ENCODE data around the gene KIF26B.

Gene KIF26B

DNA sequence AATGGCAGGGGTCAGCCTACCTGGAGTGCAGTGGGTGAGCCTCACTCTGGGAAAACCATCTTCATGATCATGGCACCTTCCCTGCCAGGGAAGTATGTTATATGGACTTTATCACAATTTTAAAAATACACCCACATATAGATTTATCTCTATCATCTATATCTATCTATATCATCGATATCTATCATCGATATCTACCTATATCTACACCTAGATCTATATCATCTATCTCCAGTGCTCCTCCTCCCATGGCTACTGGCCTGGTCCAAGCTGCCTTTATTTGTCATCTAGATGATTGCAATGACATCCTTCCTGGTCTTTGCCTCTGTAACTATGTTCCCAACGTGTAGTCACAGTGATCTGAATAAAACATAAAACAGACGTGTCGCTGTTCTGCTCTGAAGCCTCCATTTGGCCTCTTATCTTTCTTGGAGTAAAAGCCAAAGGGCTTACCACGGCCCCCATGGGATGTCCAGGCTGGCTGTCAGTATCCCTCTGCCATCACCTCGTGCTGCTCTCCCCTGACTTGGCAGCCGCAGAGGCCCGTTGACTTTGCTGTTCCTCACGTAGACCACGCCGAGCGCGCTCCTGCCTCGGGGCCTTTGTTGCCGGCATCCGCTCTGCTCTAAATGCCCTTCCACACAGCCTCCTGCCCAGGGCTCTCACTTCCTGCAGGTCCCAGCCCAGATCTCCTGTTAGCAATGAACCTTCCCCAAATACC is 20.6 kb upstream of the KIF26B start:
- DNase-seq: no peak

DNA sequence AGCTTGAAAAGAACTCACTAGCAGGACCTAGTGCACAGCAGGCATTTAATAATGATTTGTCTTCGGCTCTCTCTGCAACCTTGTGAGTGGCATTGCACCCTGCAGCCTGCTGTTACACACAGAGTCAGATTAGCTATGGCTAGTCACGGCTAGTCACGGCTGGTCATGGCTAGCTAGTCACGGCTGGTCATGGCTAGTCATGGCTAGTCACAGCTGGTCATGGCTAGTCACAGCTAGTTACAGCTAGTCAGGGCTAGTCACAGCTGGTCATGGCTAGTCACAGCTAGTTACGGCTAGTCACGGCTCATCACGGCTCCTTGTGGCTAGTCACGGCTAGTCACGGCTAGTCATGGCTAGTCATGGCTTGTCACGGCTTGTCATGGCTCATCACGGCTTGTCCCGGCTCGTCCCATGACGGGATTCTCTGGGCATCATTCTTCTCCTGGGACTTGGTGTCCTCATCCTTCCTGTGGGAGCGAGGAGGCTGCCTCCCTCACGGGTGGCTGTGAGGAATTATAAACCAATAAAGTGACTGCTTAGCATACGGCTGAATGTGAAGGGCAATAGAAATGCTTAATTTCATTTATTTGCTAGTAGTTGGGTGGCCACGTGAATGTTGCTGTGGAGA is 12.5 kb upstream of the KIF26B start:
- no peak for DNase-seq

- DNase-seq: no peak
Measured at GRCh38 chr1:245142976-245143375, 11.8 kb upstream of the KIF26B start.

GRCh38 chr1:245143849-245144248 is 10.9 kb upstream of the KIF26B start:
- DNase-seq: no peak

GRCh38 chr1:245148069-245148468 is 6.7 kb upstream of the KIF26B start:
- no peak for DNase-seq

DNA sequence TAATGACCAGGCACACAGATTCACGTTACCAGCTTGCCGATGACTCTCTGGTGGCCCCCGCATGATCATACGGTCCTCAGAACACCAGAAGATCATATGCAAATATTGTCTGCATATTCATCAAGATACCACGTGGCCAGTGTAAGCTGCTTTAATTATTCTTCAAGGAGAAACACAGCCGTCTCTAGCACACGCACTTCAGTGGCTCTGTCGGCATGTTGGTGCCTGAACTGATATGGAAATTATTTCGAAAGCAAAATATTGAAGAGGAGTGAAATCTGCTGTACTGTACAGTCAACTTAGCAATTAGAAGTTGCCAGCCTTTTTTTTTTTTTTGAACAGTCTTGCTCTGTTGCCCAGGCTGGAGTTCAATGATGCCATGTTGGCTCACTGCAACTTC is 5.9 kb upstream of the KIF26B start:
- DNase-seq: no peak

DNA sequence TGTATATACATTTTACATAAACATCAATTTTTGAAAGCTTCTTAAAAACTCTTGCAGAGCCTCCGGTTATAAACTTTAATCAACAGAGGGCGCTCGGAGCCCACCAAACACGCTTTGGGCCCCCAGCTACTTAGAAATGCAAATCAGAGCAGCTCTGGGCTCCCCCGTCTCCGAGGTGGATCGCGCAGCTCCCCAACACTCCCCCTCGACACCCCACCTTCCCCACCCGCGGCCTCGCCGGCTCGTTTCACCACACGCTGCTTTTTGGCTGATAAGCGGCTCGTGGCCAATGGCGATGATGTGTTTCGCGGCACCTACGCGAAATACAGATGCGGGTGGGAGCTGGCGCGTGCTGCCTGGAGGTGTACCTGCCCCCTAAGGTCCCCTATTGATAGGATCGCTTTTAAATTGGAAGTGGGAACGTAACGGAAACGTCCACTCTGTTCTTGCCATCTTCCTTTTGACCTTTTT is 1.7 kb upstream of the KIF26B start:
- DNase-seq: peak; percentile 65 to 68

GRCh38 chr1:245153552-245154428 is 995 bp upstream of the KIF26B start:
- DNase-seq: no peak

DNA sequence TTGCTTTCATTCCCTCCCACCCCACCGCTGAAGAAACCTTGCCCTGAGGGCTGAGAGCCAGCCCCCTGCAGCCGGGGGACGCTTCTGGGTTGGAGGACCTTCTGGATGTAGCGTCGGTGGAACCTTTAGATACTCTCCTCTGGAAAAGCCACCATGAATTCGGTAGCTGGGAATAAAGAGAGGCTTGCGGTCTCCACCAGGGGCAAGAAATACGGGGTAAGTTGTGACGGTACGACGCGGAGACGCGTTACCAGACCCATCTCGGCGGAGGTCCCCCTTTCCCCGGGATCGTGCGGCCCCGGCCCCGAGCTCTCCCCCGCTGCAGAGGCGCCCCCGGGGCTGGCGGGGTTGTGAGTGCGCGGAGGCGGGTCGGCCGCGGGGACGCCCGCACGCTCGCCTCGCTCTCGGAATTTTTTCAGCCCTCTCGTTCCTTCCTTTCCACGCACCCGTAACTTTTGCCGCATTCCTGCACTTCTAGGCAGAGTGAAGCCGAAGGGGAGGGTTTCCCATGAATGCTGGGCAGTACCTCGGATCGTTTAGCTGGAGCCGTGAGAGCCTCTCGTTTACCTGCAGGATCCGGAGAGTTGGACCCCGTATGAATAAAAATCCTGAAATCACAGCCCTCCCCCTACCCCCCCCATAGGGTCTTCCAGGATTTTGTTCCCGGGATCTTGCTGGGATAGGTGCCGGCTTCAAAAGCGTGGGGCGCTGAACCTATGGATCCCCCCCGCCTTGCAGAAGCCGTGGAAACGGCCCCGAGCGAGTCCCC is 671 bp downstream of the KIF26B start:
- no peak for DNase-seq

DNA sequence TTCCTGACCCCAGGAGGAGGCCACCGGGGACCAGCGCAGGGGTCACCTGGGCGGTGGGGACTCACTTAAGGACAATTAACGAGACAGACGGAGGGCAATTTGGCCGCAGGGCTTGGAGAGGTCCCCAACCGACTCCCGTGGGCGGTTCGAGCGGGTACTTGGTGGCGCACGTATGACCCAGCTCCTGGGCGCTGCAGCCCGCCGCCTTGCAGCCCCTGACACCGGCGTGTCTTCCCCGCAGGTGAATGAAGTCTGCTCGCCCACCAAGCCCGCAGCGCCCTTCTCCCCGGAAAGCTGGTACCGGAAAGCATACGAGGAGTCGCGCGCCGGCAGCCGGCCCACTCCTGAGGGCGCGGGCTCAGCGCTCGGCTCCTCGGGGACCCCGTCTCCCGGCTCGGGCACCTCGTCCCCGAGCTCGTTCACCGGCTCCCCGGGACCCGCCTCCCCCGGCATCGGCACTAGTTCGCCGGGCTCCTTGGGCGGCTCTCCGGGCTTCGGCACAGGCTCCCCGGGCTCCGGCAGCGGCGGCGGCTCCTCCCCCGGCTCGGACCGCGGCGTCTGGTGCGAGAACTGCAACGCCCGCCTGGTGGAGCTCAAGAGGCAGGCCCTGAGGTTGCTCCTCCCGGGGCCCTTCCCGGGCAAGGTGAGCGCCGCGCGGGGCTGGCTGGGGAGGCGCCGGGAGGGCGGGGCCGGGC is 1.4 kb downstream of the KIF26B start:
- peak; percentile 73 to 74 for DNase-seq

DNA sequence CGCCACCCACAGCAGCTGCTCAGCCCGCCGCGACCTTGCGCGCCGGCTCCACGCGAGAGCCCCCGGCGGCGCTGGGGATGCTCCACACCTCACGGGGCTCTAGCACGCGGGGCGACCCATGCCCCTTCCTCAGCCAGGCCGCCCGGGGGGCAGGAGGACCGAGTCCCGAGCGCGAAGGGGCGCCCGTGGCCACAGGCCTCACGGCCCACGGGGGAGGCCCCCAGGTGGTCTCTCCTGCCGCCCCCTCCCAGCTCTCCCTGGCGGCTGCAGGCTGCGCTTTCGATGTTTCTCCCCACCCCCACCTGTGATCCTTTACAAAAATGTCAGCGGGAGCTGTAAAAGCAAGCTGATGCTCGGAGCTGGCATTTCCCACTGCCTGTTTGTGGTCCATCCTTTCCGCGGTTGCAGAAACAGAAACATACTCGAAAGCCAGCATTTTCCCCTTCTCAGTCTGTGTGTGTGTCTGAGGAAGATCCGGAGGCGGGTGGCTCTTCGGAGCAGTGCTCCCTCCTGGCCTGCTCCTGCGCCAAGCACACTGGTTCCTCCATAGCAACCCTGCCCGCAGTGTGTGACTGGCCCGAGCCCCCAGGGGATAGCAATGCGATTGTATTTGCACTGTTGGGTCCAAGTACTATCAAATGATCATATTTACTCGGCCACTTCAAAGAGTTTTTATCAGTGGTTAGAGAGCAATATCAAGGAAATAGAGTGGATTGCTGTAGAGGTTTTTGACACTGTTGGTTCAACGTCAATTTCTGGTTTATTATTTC is 2.1 kb downstream of the KIF26B start:
- DNase-seq: no peak

DNA sequence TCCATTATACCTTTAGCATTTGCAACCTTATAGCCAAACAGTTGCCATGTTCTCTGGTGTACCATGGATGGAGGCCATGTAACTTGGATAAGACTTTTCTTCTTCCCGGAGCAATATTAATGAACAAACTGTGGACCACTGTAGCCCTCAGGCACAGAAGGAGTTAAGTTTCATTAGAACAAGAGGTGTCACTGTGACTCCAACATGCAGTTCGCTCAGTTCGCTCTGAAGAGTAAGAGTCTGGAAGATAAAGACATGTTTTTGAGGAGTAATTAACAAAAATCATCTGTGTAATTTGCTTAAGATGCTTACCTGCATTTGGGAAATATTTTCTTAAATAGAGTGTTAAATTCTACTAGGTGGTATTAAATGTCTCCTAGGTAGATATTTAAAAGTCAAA is 4.1 kb downstream of the KIF26B start:
- no peak for DNase-seq

- no peak for DNase-seq
Measured at GRCh38 chr1:245160288-245160687, 5.5 kb downstream of the KIF26B start.

- DNase-seq: no peak
Measured at GRCh38 chr1:245160741-245161400, 6.1 kb downstream of the KIF26B start.

GRCh38 chr1:245161866-245162265 is 7.1 kb downstream of the KIF26B start:
- DNase-seq: no peak

DNA sequence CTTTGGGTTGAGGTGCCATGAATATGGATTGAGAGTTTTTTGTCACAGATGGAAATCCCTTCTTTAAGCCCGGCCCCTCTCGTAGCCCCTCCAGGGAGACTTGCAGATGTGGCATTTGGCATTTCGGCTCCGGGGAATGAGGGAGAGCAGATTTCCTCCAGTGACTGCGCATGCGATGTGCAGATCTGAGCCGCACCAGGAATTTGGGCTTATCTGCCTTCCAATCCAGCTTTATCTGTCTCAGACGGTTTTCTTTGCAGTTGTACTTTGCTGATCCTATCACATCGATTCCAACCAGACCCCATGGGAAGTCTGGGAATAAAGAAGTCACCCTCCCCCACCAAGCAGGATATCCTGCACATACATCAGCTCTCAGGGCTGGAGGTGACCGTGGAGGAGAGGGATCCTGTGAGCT is 11.7 kb downstream of the KIF26B start:
- DNase-seq: no peak

GRCh38 chr1:245168086-245168485 is 13.3 kb downstream of the KIF26B start:
- peak in 1 of 2 donors; percentile 28 for DNase-seq

GRCh38 chr1:245168906-245169305 is 14.1 kb downstream of the KIF26B start:
- no peak for DNase-seq

DNA sequence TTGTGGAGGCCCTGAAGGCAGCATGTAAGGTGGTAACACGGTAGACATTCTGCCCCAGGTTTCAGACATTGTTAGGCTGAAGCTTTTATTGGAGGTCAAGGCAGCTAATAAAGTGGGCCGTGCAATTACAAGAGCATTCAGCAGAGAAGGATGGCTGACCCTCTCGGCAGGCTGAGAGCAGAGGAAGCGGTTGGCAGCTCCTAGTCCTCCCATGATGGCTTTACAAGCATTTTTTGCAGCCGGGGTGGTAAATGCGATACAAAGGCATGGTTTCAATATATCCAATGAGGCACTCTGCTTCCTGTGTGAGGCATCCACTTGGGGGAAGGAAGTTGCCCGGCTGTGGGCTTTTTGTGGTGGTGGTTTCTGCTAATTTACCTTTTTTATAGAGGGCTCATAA is 14.6 kb downstream of the KIF26B start:
- no peak for DNase-seq

GRCh38 chr1:245172026-245172425 is 17.2 kb downstream of the KIF26B start:
- no peak for DNase-seq

GRCh38 chr1:245172829-245173228 is 18.0 kb downstream of the KIF26B start:
- no peak for DNase-seq
